HepG2 (cell line): Measurements from ENCODE around the gene FAM229B. TPM values are rescaled to one million over a fixed set of nuclear protein-coding genes. Genes with fewer than 3 reads are reported as not detected.
A peak's percentile ranks its signal among the peaks of the same experiment; 100 is the strongest.

Experiments used
- ATF1 ChIP-seq: IDR thresholded peaks from 2 replicates; pipeline ENCODE4 v1.6.1; 2016; ENCODE audit warnings: mild to moderate bottlenecking, control low read depth
- ATM ChIP-seq: fragments of 450-650 bp; IDR thresholded peaks from 2 replicates; pipeline ENCODE4 v1.7.1; 2017; ENCODE audit warnings: mild to moderate bottlenecking, borderline replicate concordance
- BRCA1 ChIP-seq: sonication (generic); formaldehyde crosslinking; IDR thresholded peaks from 2 replicates; pipeline ENCODE4 v1.4.0; 2020; ENCODE audit warnings: missing genetic modification reagents
- CREB1 ChIP-seq, 2 experiments: fragments of 450-650 bp in 1 of 2; IDR thresholded peaks; 2 replicates each; pipeline ENCODE4 v1.6.1; 2016 to 2017; ENCODE audit warnings: control low read depth in 1 of 2, mild to moderate bottlenecking in 1 of 2, missing compliant biosample characterization in 1 of 2, missing genetic modification characterization in 1 of 2
- HNRNPLL ChIP-seq: fragments of 200-400 bp; formaldehyde crosslinking; IDR thresholded peaks from 2 replicates; pipeline ENCODE4 v1.6.1; 2017; ENCODE audit warnings: mild to moderate bottlenecking, low read depth, low read length; ENCODE audit not compliant: poor library complexity, severe bottlenecking
- IKZF1 ChIP-seq: fragments of 450-650 bp; IDR thresholded peaks from 2 replicates; pipeline ENCODE4 v1.7.1; 2016
- LCORL ChIP-seq, 2 experiments: fragments of 450-650 bp in 1 of 2; sonication (generic) in 1 of 2; formaldehyde crosslinking in 1 of 2; IDR thresholded peaks; 2 replicates each; pipeline versions ENCODE4 v1.5.0 to v1.6.1; 2017 to 2020; ENCODE audit warnings: antibody characterized with exemption in 1 of 2, missing genetic modification reagents in 1 of 2
- REPIN1 ChIP-seq: sonication (generic); formaldehyde crosslinking; IDR thresholded peaks from 2 replicates; pipeline ENCODE4 v1.8.0; 2022; ENCODE audit warnings: missing genetic modification reagents, low read depth, mild to moderate bottlenecking, borderline replicate concordance
- YEATS4 ChIP-seq: sonication (generic); formaldehyde crosslinking; IDR thresholded peaks from 2 replicates; pipeline ENCODE4 v1.4.0; 2020; ENCODE audit warnings: missing genetic modification reagents, borderline replicate concordance
- ZBED4 ChIP-seq: sonication (generic); formaldehyde crosslinking; IDR thresholded peaks from 2 replicates; pipeline ENCODE4 v1.4.0; 2020; ENCODE audit warnings: missing genetic modification reagents, borderline replicate concordance
- ZBTB1 ChIP-seq: sonication (generic); formaldehyde crosslinking; IDR thresholded peaks from 2 replicates; pipeline ENCODE4 v1.4.0; 2020; ENCODE audit warnings: missing genetic modification reagents, borderline replicate concordance
- ZBTB20 ChIP-seq: sonication (generic); formaldehyde crosslinking; IDR thresholded peaks from 2 replicates; pipeline ENCODE4 v1.8.1; 2023; ENCODE audit warnings: missing genetic modification reagents, low read depth, mild to moderate bottlenecking, borderline replicate concordance
- ZNF333 ChIP-seq: sonication (generic); formaldehyde crosslinking; IDR thresholded peaks from 2 replicates; pipeline ENCODE4 v1.4.0; 2020; ENCODE audit warnings: mild to moderate bottlenecking, missing genetic modification reagents, borderline replicate concordance
- ZNF431 ChIP-seq: sonication (generic); formaldehyde crosslinking; IDR thresholded peaks from 2 replicates; pipeline ENCODE4 v1.9.0; 2022; ENCODE audit warnings: missing genetic modification reagents, low read depth, mild to moderate bottlenecking, borderline replicate concordance
- ZNF546 ChIP-seq: sonication (generic); formaldehyde crosslinking; conservative IDR thresholded peaks from 2 replicates; pipeline ENCODE4 v1.8.1; 2023; ENCODE audit warnings: mild to moderate bottlenecking, missing genetic modification reagents
- ZNF768 ChIP-seq: sonication (generic); formaldehyde crosslinking; IDR thresholded peaks from 2 replicates; pipeline ENCODE4 v1.4.0; 2020; ENCODE audit warnings: missing genetic modification reagents
- polyA plus RNA-seq, 8 experiments: library from polyadenylated mRNA; depleted of rRNA in 3 of 8; stranded (reverse) in 7 of 8; unstranded in 1 of 8; fragments of >200 nt; fragmentation: Illumina TruSeq in 4 of 8; extraction: Trizol in 4 of 8; gene quantifications; 2 replicates each; pipeline versions ENCODE4 v1.2.1 to v1.2.3, GENCODE V29; 2011 to 2016; ENCODE audit warnings: low read depth in 4 of 8, missing spikeins in 1 of 8, mixed read lengths in 1 of 8; ENCODE audit not compliant: insufficient read depth in 1 of 8
- total RNA-seq, 5 experiments: library from RNA; depleted of rRNA; stranded (reverse); fragments of >200 nt; fragmentation: Illumina TruSeq; extraction: Trizol; gene quantifications; 2 replicates each; pipeline ENCODE4 v1.2.3, GENCODE V29; 2016; ENCODE audit warnings: low read depth in 1 of 5
- TF ChIP-seq, protein P1 (sequence below): sonication (generic); formaldehyde crosslinking; IDR thresholded peaks from 2 replicates; pipeline ENCODE4 v1.8.1; 2023; ENCODE audit warnings: mild to moderate bottlenecking, missing genetic modification reagents
- TF ChIP-seq, protein P2 (sequence below): sonication (generic); formaldehyde crosslinking; IDR thresholded peaks from 2 replicates; pipeline ENCODE4 v1.5.0; 2020; ENCODE audit warnings: mild to moderate bottlenecking, missing genetic modification reagents
- TF ChIP-seq, protein P3 (sequence below): sonication (generic); formaldehyde crosslinking; conservative IDR thresholded peaks from 2 replicates; pipeline ENCODE4 v1.4.0; 2020; ENCODE audit warnings: missing genetic modification reagents

Gene FAM229B
- total and polyA plus RNA-seq, 2 of the 13 experiments (the other 11 are each of a cell fraction or from before 2014, with no cell fraction given): 11.3 to 19.5 TPM

GRCh38 chr6:112087136-112087911 lies at the start of gene FAM229B, which contains the start of gene TUBE1 (continued):
- TF ChIP-seq, protein P1, sequence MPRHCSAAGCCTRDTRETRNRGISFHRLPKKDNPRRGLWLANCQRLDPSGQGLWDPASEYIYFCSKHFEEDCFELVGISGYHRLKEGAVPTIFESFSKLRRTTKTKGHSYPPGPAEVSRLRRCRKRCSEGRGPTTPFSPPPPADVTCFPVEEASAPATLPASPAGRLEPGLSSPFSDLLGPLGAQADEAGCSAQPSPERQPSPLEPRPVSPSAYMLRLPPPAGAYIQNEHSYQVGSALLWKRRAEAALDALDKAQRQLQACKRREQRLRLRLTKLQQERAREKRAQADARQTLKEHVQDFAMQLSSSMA (CRISPR knock-in tag): 0 out of 2 replicates have a peak, but pooled peaks have one; percentile 34
- peak; percentile 100 for TF ChIP-seq HNRNPLL
- TF ChIP-seq CREB1 (IDR thresholded peaks at IDR 0.05): peak; percentile 75
- 0 out of 2 replicates have a peak, but pooled peaks have one; percentile 38 for TF ChIP-seq CREB1 (CRISPR knock-in tag; IDR thresholded peaks at IDR 0.05)
- TF ChIP-seq BRCA1 (CRISPR knock-in tag): 0 out of 2 replicates have a peak, but pooled peaks have one; percentile 14
- TF ChIP-seq ATM: no peak
- TF ChIP-seq ZBTB20 (CRISPR knock-in tag): no peak
- TF ChIP-seq, protein P2, sequence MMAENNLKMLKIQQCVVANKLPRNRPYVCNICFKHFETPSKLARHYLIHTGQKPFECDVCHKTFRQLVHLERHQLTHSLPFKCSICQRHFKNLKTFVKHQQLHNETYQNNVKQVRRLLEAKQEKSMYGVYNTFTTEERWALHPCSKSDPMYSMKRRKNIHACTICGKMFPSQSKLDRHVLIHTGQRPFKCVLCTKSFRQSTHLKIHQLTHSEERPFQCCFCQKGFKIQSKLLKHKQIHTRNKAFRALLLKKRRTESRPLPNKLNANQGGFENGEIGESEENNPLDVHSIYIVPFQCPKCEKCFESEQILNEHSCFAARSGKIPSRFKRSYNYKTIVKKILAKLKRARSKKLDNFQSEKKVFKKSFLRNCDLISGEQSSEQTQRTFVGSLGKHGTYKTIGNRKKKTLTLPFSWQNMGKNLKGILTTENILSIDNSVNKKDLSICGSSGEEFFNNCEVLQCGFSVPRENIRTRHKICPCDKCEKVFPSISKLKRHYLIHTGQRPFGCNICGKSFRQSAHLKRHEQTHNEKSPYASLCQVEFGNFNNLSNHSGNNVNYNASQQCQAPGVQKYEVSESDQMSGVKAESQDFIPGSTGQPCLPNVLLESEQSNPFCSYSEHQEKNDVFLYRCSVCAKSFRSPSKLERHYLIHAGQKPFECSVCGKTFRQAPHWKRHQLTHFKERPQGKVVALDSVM (CRISPR knock-in tag): 0 out of 2 replicates have a peak, but pooled peaks have one; percentile 22
- TF ChIP-seq ZNF431 (CRISPR knock-in tag): no peak; the same call in 1 of the 2 replicates
- TF ChIP-seq ATF1 (CRISPR knock-in tag): no peak
- no peak for TF ChIP-seq IKZF1
- peak; percentile 86; the same call in 1 of the 2 replicates for TF ChIP-seq ZNF546
- TF ChIP-seq ZBTB1 (CRISPR knock-in tag): no peak
- peak; percentile 92 for TF ChIP-seq REPIN1 (CRISPR knock-in tag)
- peak; percentile 79 for TF ChIP-seq YEATS4 (CRISPR knock-in tag)
- TF ChIP-seq ZNF768 (CRISPR knock-in tag): peak; percentile 79; the same call in 1 of the 2 replicates
- TF ChIP-seq LCORL (IDR thresholded peaks at IDR 0.05): no peak
- TF ChIP-seq LCORL (CRISPR knock-in tag; IDR thresholded peaks at IDR 0.05): peak; percentile 15; the same call in 1 of the 2 replicates
- TF ChIP-seq ZBED4 (CRISPR knock-in tag): 0 out of 2 replicates have a peak, but pooled peaks have one; percentile 78
- peak; percentile 97 for TF ChIP-seq ZNF333 (CRISPR knock-in tag)
- TF ChIP-seq, protein P3, sequence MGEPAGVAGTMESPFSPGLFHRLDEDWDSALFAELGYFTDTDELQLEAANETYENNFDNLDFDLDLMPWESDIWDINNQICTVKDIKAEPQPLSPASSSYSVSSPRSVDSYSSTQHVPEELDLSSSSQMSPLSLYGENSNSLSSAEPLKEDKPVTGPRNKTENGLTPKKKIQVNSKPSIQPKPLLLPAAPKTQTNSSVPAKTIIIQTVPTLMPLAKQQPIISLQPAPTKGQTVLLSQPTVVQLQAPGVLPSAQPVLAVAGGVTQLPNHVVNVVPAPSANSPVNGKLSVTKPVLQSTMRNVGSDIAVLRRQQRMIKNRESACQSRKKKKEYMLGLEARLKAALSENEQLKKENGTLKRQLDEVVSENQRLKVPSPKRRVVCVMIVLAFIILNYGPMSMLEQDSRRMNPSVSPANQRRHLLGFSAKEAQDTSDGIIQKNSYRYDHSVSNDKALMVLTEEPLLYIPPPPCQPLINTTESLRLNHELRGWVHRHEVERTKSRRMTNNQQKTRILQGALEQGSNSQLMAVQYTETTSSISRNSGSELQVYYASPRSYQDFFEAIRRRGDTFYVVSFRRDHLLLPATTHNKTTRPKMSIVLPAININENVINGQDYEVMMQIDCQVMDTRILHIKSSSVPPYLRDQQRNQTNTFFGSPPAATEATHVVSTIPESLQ (CRISPR knock-in tag): no peak; the same call in 1 of the 2 replicates
